ENCODE measurements around the gene TDRD9.

Gene TDRD9

DNA sequence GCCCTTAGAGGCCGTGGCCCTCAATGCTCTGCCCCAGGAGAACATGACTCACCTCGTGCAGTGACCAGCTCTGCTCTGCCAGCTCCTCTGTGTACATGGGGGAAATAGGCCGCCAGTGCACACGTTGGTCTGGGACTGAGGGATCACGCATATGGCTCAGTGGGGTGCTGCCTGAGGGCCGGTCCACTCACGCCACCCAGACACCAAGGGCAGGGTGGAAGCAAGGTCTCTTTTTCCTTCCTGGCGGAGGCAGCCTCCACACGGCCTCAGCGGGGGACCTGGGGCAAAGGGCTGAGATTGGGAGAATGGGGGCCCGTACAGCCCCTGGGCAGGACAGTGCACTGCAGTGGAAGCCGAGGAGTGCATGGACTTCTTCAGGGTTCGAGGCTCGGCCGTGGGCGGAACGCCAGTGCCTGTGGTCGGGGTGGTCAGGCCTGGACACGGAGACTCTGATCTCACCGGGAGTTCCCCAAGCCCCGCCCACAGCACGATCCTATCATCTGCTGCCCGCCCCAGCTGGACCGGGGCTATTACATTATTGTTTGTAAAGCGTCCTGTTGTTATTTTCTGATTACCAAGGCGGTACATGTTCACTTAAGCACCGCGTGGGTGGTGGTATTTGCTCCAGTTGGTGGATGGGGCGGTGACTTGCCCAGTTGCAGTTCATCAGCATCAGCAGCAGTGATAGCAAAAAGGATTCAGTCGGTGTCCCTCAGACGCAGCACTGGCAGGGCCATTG, 38.8 kb upstream of the TDRD9 start:
- TF ChIP-seq, protein P1, sequence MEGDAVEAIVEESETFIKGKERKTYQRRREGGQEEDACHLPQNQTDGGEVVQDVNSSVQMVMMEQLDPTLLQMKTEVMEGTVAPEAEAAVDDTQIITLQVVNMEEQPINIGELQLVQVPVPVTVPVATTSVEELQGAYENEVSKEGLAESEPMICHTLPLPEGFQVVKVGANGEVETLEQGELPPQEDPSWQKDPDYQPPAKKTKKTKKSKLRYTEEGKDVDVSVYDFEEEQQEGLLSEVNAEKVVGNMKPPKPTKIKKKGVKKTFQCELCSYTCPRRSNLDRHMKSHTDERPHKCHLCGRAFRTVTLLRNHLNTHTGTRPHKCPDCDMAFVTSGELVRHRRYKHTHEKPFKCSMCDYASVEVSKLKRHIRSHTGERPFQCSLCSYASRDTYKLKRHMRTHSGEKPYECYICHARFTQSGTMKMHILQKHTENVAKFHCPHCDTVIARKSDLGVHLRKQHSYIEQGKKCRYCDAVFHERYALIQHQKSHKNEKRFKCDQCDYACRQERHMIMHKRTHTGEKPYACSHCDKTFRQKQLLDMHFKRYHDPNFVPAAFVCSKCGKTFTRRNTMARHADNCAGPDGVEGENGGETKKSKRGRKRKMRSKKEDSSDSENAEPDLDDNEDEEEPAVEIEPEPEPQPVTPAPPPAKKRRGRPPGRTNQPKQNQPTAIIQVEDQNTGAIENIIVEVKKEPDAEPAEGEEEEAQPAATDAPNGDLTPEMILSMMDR (IDR thresholded peaks at IDR 0.05; ENCODE audit: extremely low read depth, missing control alignments) = no peak
- no peak for DNase-seq (ENCODE audit: low spot score)

DNA sequence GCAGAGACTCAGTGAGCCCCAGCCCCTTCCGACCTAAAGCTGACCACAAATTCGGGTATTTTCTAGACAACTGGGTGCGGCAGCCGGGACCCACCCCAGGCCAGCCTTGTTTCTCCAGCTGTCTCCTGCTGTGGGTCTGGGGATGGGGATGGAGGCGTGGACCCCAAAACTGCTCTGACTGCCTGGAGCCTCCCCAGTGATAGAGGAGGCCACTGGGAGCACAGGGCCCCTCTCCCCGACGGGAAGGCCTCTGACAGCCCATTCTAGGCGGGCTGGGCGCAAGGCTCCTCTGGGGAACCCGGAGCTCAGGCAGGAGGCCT, 38.2 kb upstream of the TDRD9 start:
- TF ChIP-seq, protein P1 (IDR thresholded peaks at IDR 0.05; ENCODE audit: extremely low read depth, missing control alignments) = no peak
- no peak for DNase-seq (ENCODE audit: low spot score)

DNA sequence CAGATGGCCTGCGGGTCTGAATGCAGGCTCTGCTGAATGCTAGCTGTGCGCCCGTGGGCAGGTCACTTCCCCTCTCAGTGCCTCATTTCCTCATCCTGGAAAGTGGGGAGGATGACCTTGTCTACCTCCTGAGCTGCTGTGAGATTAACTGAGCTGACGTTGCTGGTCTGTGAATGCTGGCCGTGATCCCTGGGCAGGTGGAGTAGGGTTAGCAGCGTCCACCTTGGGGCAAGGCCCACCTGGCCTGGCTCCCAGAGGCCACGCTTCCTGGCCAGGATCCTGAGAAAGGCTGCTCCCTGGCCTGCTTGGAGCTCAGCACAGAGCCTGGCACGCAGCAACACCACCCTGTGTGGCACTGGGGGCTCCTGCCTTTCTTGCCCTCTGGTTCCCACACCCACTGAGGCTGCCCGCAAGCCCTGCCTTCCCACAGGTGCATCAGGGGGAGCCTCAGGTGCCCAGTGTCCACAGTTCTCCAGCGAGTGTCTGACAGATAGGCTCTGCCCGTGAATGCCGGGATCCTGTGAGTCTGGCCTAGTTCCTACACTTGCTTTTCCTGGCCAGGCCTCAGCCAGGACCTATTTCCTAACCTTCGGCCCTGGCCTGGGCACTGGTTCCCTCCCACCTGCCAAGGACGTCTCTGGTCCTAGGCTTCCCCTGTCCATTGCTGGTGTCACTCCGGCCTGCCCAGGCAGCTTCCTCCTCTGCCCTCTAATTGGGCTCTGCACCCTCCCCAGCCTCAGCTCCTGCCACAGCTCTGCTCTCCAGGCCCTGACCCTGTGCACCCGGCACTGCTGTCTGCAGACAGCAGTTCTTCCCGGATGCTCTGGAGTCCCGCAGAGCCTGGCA, 37.2 kb upstream of the TDRD9 start:
- TF ChIP-seq, protein P1 (IDR thresholded peaks at IDR 0.05; ENCODE audit: extremely low read depth, missing control alignments) = no peak
- no peak for DNase-seq (ENCODE audit: low spot score)

DNA sequence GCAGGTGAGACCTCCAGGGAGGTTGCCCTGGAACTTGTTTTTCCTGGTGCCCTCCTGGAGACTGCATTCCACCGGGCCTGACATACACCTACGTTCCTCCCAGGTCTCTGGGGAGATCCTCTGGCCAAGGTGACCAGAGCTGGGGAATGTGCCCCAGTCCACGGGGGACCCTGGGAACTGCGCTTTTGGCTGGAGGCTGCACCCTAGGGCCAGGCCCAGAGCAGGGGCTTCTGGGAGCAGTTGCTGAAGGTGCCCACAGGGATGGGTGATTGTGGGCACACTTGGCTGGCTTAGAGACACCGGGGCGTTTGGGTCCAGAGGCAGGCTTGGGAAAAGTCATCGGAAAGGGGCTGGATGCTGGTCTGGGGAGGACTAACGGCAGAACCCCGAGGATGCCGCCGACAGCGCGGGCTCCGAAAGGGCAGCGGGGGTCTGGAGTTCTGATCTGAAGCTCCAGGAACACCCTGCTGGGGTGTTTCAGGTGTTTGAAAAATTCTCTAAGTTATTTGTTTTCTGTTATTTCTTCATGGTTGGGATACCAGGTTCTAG, 36.5 kb upstream of the TDRD9 start:
- no peak for DNase-seq (ENCODE audit: low spot score)
- TF ChIP-seq, protein P1 (IDR thresholded peaks at IDR 0.05; ENCODE audit: extremely low read depth, missing control alignments) = no peak

DNA sequence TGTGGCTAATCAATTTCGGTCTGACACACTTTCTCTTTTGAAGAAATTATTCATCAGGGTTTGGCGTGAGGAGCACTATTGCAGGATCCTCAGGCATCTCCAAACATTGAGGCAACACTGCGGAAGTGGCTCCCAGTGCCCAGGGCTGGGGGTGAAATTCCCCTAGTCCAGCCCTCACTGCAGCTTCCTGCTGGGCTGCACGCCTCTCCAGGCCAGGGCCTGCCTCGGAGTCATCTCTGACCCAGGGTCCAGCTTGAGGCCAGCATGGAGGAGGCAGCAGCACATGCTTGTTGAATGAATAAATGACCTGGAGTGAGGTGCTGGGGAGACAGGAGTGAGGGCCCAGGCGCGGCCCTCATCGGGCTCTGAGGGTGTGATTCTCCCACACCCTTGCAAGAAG, 36.0 kb upstream of the TDRD9 start:
- TF ChIP-seq, protein P1 (IDR thresholded peaks at IDR 0.05; ENCODE audit: extremely low read depth, missing control alignments) = no peak
- no peak for DNase-seq (ENCODE audit: low spot score)

DNA sequence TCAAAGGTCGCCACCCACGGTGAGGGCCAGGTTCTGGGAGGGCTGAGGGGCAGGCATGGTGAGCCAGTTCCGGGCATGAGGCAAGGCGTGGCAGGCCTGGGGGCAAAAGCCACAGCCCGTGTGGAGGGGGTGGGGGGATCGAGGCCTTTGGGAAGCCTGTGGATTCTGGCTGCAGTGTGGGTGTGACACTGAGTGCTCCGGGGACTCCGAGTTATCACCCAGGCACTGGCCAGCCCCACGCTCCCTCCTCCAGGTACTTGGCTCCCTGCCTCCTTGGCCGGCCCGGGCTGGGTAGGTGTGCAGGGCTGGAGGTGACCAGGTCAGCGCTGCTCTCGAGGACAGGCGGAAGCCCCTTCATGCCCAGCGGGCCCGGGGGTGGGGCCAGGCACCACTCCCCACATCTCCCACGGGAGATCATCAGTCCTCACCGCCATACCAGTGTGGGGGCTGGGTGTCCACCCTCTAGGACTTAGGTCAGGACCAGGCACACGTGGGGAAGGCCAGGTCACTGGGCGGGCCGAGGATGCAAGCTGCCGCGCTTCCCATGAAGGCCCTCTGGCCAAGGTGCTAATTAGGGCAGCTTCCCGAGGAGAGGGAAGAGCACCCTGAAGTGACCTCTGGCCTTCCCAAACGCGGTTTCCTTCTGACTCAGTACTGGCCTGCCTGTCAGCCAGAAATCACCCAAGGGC, 34.1 kb upstream of the TDRD9 start:
- no peak for DNase-seq (ENCODE audit: low spot score)
- TF ChIP-seq, protein P1 (IDR thresholded peaks at IDR 0.05; ENCODE audit: extremely low read depth, missing control alignments) = no peak

DNA sequence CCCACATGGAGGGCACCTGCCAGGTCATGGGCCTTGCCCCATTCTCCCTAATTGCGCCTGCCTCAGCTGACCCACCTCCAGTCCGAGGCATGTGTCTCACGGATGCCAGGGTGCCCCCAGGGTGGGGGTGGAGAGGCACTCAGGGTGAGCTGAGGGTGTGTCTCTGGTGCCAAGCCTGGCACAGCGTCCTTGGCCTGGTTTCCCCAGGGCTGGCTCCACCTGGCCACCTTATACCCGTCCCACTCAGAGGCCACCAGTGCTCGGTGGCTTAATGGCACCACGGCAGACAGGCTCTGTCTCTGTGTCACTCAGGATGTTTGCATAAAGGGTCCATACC, 33.6 kb upstream of the TDRD9 start:
- TF ChIP-seq, protein P1 (IDR thresholded peaks at IDR 0.05; ENCODE audit: extremely low read depth, missing control alignments) = no peak
- DNase-seq (ENCODE audit: low spot score) = no peak
